GM12892 (cell line): Measurements from ENCODE around the gene TMEM121.

Source experiments
- POLR2A ChIP-seq: IDR thresholded peaks from 2 replicates; pipeline ENCODE4 v1.6.1; 2011; ENCODE audit warnings: low read depth, low read length, control low read depth
- POLR2AphosphoS5 ChIP-seq: IDR thresholded peaks from 2 replicates; pipeline ENCODE4 v1.6.1; 2011; ENCODE audit warnings: low read depth, low read length, control low read depth
- TAF1 ChIP-seq: IDR thresholded peaks from 2 replicates; pipeline ENCODE4 v1.6.1; 2011; ENCODE audit warnings: low read depth, mild to moderate bottlenecking, control low read depth, low read length, borderline replicate concordance

- no peak for TF ChIP-seq POLR2A
- no peak; the same call in 1 of the 2 replicates for TF ChIP-seq POLR2AphosphoS5
- no peak for TF ChIP-seq TAF1
Observed at GRCh38 chr14:105498430-105499255, 27.7 kb upstream of the TMEM121 start.
